ENCODE data around the gene TXK. TPM values are rescaled to one million over a fixed set of nuclear protein-coding genes. Genes with fewer than 3 reads are reported as not detected.

Gene TXK
- total RNA-seq (1 to 10 TPM in 1 of 4 donors, under 1 TPM in 3; 0.55 to 1.1 (median 0.85) TPM), polyA plus RNA-seq (1 to 10 TPM in 1 of 3 donors, not detected in 2; 7.5 TPM)

DNA sequence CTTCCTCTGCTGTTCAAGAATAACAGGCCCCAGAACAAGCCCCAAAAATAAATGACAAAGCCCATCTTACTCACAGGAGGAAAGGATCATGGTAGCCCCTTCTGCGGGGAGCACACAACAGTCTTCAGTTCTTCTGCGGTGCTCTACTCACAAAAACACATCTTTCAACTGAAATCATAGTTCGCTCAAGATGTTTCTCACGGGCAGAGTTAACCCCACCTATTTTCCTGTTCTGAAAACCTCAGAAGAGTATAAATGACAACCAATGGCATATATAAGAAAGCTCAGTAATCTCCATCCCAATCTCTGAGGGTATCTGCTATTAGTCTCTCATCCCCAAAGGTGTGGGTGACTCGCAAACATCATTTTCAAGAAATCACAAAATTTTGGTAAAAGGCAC lies at the start of gene TXK:
TXK (minus strand) TSS at position 170 of the 400 bp plus-strand sequence; CDS start at position 90, 80 bp downstream.
- no peak for DNase-seq
- Histone ChIP-seq H3K4me1 (no peaks in the 10 kb centered on the region), H3K9me3 (no peaks in the 10 kb centered on the region), H3K27me3 (no peaks in the 10 kb centered on the region), H3K4me3 (no peak within 1 kb of the TSS), H3K27ac (no peak within 1 kb of the TSS), H3K36me3 (peaks cover 0 to 8% (median 0%) of the 10 kb centered on the region in 4 donors)
- 72 to 88% methylated on average over 5 of the region's 5 CpGs for WGBS, 2 donors
- intact Hi-C loops (cut with DNase I), result no loop called here
- no peak for TF ChIP-seq POLR2A (IDR thresholded peaks at IDR 0.05)
- no peak for TF ChIP-seq EP300 (IDR thresholded peaks at IDR 0.05)
- TF ChIP-seq POLR2AphosphoS5 (IDR thresholded peaks at IDR 0.05), result no peak

DNA sequence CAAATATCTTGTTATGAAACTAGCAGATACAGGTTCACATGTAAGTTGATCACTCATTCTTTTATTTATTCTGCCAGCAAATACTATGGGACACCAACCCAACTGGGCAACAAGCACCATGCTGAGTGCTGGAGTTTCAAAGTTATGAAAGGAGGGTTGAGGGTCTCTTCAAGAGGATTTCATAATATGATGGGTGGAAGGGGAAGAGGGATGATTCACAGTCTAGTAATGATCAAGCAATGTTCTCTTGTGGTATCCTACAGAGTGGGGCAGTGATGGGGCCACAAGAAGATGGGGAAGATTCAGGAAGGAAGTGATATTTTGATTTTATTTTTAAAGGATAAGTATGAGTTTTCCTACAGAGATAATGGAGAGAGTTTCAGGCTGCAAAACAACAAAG lies 46.2 kb upstream of the TXK start:
- no peak overlapping the region for H3K4me3 ChIP-seq
- no peaks in the 10 kb centered on the region for H3K27me3 ChIP-seq

DNA sequence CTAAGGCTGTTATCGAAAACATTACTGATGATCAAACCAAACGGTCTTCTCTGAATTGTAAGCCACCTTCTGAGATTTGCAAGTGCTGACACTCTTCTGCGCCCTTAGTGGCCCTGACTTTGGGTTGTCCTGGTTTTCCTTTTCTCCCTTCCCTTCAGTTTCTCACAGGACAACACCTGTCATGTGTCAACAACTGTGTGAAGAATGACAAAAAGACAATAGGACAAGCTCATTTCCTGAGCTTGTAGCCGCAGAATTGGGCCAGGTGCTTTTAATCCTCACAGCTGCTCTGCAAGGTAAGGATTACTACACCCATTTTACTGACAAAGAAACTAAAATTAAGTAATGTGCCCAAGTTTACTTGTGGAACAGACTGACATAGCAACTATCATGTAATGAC lies 44.9 kb upstream of the TXK start:
- 69 to 93% methylated on average over 4 of the region's 4 CpGs for WGBS, 2 donors
- intact Hi-C loops (cut with DNase I), result no loop called here
- Histone ChIP-seq H3K4me1 (no peaks in the 10 kb centered on the region), H3K36me3 (no peaks in the 10 kb centered on the region), H3K27me3 (no peaks in the 10 kb centered on the region), H3K27ac (no peak overlapping the region), H3K9me3 (no peaks in the 10 kb centered on the region), H3K4me3 (no peak overlapping the region)
- TF ChIP-seq, protein P1, sequence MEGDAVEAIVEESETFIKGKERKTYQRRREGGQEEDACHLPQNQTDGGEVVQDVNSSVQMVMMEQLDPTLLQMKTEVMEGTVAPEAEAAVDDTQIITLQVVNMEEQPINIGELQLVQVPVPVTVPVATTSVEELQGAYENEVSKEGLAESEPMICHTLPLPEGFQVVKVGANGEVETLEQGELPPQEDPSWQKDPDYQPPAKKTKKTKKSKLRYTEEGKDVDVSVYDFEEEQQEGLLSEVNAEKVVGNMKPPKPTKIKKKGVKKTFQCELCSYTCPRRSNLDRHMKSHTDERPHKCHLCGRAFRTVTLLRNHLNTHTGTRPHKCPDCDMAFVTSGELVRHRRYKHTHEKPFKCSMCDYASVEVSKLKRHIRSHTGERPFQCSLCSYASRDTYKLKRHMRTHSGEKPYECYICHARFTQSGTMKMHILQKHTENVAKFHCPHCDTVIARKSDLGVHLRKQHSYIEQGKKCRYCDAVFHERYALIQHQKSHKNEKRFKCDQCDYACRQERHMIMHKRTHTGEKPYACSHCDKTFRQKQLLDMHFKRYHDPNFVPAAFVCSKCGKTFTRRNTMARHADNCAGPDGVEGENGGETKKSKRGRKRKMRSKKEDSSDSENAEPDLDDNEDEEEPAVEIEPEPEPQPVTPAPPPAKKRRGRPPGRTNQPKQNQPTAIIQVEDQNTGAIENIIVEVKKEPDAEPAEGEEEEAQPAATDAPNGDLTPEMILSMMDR (IDR thresholded peaks at IDR 0.05), result no peak
- TF ChIP-seq EP300 (IDR thresholded peaks at IDR 0.05) (no peak), POLR2A (IDR thresholded peaks at IDR 0.05) (no peak), POLR2AphosphoS5 (IDR thresholded peaks at IDR 0.05) (no peak)
- DNase-seq, result no peak

More for the DNA sequence above, 46.2 kb upstream of the TXK start:
- no peak for DNase-seq
- Histone ChIP-seq H3K36me3 (no peaks in the 10 kb centered on the region), H3K4me1 (no peaks in the 10 kb centered on the region), H3K27ac (no peak overlapping the region), H3K9me3 (no peaks in the 10 kb centered on the region)
- intact Hi-C loops (cut with DNase I), result no loop called here
- TF ChIP-seq POLR2A (IDR thresholded peaks at IDR 0.05) (no peak), EP300 (IDR thresholded peaks at IDR 0.05) (no peak), POLR2AphosphoS5 (IDR thresholded peaks at IDR 0.05) (no peak)
- TF ChIP-seq, protein P1 (IDR thresholded peaks at IDR 0.05), result no peak

DNA sequence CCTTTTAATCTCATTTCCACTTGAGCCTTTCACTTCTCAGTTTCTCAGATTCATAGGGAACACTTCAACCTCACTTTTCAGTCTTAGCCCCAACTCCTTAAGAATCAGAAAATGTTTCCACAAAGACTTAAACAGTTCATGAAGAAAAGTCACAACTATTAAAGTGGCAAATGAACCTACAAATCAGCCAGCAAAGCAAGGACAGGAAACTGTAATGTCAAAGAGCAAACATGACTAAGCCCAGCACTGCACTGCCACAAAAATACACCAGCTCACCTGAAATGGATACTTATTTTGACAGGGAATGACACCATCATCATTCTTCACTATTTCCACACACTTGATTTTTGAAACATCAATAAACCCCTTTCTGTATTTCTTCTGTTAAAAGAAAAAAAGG lies 41.8 kb upstream of the TXK start:
- no peaks in the 10 kb centered on the region for H3K27me3 ChIP-seq
- no peaks in the 10 kb centered on the region for H3K9me3 ChIP-seq
- no peaks in the 10 kb centered on the region for H3K4me1 ChIP-seq
- H3K4me3 ChIP-seq, result no peak overlapping the region
- H3K27ac ChIP-seq, result no peak overlapping the region
- H3K36me3 ChIP-seq, result no peaks in the 10 kb centered on the region
- intact Hi-C loops (cut with DNase I), result no loop called here
- no peak for DNase-seq
- TF ChIP-seq EP300 (IDR thresholded peaks at IDR 0.05) (no peak), POLR2A (IDR thresholded peaks at IDR 0.05) (no peak), POLR2AphosphoS5 (IDR thresholded peaks at IDR 0.05) (no peak)
- TF ChIP-seq, protein P1 (IDR thresholded peaks at IDR 0.05), result no peak

DNA sequence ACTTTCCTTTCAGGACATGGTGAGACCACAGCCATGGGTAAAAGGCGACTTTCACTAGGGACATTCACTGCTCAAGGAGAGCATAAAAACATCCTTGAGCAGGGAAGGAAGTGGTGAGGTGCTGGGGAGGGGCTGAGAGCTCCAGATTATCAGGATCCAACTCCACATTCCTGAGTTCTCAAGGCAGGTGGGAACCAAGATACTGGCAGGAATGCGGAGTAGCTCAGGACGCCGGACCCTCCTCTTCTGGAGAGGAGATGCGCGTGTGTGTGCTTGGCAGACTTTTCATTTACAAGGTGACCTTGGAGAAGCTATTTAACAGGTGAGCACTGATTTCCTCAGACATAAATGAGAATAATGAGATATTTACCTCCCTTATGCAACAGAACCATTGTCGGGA lies 41.3 kb upstream of the TXK start:
- no peak for DNase-seq
- H3K36me3 ChIP-seq, result no peaks in the 10 kb centered on the region
- no peaks in the 10 kb centered on the region for H3K9me3 ChIP-seq
- H3K4me1 ChIP-seq, result no peaks in the 10 kb centered on the region
- WGBS, 2 donors, result 68 to 87% methylated on average over 7 of the region's 7 CpGs
- intact Hi-C loops (cut with DNase I), result no loop called here
- H3K27ac ChIP-seq, result no peak overlapping the region
- TF ChIP-seq POLR2AphosphoS5 (IDR thresholded peaks at IDR 0.05) (no peak), POLR2A (IDR thresholded peaks at IDR 0.05) (no peak), EP300 (IDR thresholded peaks at IDR 0.05) (no peak)
- TF ChIP-seq, protein P1 (IDR thresholded peaks at IDR 0.05), result no peak
- H3K27me3 ChIP-seq, result no peaks in the 10 kb centered on the region
- H3K4me3 ChIP-seq, result no peak overlapping the region
